Calu3 (cell line): Measurements from ENCODE around the gene FGFR2. TPM values are rescaled to one million over a fixed set of nuclear protein-coding genes. Genes with fewer than 3 reads are reported as not detected.

Experiments
- BruUV-seq: library from RNA; stranded (reverse); fragments of 400-500 nt; replicated peaks from 2 replicates; lab custom pipeline; 2021; lab: Mats Ljungman, UMichigan
- CTCF ChIA-PET: fragments of 300-600 bp; sonication (Branson Sonifier 250); formaldehyde crosslinking; loops from one replicate; lab custom pipeline; 2022; ENCODE audit warnings: antibody characterized with exemption; lab: Charles Lee
- DNase-seq: peaks from one replicate; pipeline ENCODE4 v3.0.0; 2022
- H3K27ac Mint-ChIP-seq: one replicate; pipeline ENCODE4 v1.8.0; 2022; ENCODE audit warnings: mixed read lengths; ENCODE audit not compliant: unreplicated experiment
- H3K27me3 Mint-ChIP-seq: one replicate; pipeline ENCODE4 v1.8.0; 2022; ENCODE audit warnings: mixed read lengths; ENCODE audit not compliant: unreplicated experiment
- H3K36me3 Mint-ChIP-seq: one replicate; pipeline ENCODE4 v1.8.0; 2022; ENCODE audit warnings: mild to moderate bottlenecking, moderate library complexity, mixed read lengths; ENCODE audit not compliant: insufficient read depth, unreplicated experiment
- H3K4me1 Mint-ChIP-seq: one replicate; pipeline ENCODE4 v1.8.0; 2022; ENCODE audit warnings: mild to moderate bottlenecking, low read depth, mixed read lengths; ENCODE audit not compliant: unreplicated experiment
- H3K4me3 Mint-ChIP-seq: one replicate; pipeline ENCODE4 v1.8.0; 2022; ENCODE audit warnings: mild to moderate bottlenecking, low read depth, moderate library complexity, mixed read lengths; ENCODE audit not compliant: unreplicated experiment
- H3K9me3 Mint-ChIP-seq: one replicate; pipeline ENCODE4 v1.8.0; 2022; ENCODE audit warnings: low read depth, mixed read lengths; ENCODE audit not compliant: unreplicated experiment
- CTCF ChIP-seq: fragments of 200-600 bp; IDR thresholded peaks from one replicate; pipeline ENCODE4 v1.8.0; 2022; ENCODE audit warnings: antibody characterized with exemption; ENCODE audit not compliant: unreplicated experiment
- intact Hi-C: fragments of 100-400 bp; cut with micrococcal nuclease; formaldehyde crosslinking; loops from one replicate; pipeline ENCODE4 v1.10.0; 2022; ENCODE audit not compliant: unreplicated experiment
- total RNA-seq: library from RNA; stranded (reverse); gene quantifications from 2 replicates; pipeline ENCODE4 v1.2.3, GENCODE V29; 2022

The FGFR2 gene
- total RNA-seq, 1 experiment from 2014 or later: 57.9 TPM

DNA sequence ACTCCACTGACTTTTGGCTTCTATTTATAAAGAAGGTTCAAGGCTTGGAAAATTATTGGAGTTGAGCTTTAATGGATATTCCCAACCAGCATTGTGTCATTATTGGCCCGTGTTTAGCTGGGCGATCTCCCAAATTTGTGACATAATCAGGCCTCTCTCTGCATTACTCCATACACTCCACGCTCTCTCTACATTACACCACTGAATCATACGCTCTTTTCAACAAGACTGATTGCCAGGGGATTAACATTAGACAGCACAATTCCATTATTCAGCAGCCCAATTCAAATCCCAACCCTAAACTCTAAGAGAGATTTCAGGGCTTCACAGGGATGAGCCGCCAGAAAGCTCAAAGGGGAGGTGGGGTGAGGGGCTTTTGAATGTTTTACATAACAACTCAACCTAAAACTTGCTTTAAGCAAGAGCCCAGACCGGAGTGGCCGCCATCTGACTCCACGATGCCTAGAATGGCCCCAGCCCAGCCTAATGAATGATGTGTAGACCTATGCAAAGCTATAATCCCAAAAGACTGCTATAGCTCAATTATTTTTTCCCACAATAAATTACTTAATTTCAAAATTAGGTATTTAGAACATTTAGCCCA lies 61.8 kb downstream of the FGFR2 start:
- no peak overlapping the region for H3K4me3 Mint-ChIP-seq
- H3K4me1 Mint-ChIP-seq: peaks cover 13% of the 10 kb centered on the region
- DNase-seq: no peak
- no peak for TF ChIP-seq CTCF
- H3K27me3 Mint-ChIP-seq: no peaks in the 10 kb centered on the region
- intact Hi-C loops: loop anchor here (10.0 kb wide), 1 partner anchor 58 kb away; the partner anchor contains the start of gene FGFR2
- no peaks in the 10 kb centered on the region for H3K36me3 Mint-ChIP-seq
- CTCF ChIA-PET: no interaction called here
- no peak overlapping the region for H3K27ac Mint-ChIP-seq
- no TSS peak for BruUV-seq
- no peaks in the 10 kb centered on the region for H3K9me3 Mint-ChIP-seq

- no peaks in the 10 kb centered on the region for H3K9me3 Mint-ChIP-seq
- intact Hi-C loops: loop anchor here (10.0 kb wide), 1 partner anchor 59 kb away; the partner anchor contains the start of gene FGFR2
- H3K36me3 Mint-ChIP-seq: peaks cover 6% of the 10 kb centered on the region
- TF ChIP-seq CTCF: no peak
- BruUV-seq: no TSS peak
- CTCF ChIA-PET: no interaction called here
- no peak overlapping the region for H3K27ac Mint-ChIP-seq
- H3K4me1 Mint-ChIP-seq: peaks cover 13% of the 10 kb centered on the region
- no peak for DNase-seq
- H3K27me3 Mint-ChIP-seq: no peaks in the 10 kb centered on the region
- H3K4me3 Mint-ChIP-seq: no peak overlapping the region
Observed at GRCh38 chr10:121535381-121535780, 62.9 kb downstream of the FGFR2 start.

GRCh38 chr10:121532292-121532864 lies 65.9 kb downstream of the FGFR2 start:
- TF ChIP-seq CTCF: no peak
- Mint-ChIP-seq H3K4me1 (peaks cover 20% of the 10 kb centered on the region), H3K27ac (no peak overlapping the region), H3K4me3 (no peak overlapping the region), H3K27me3 (no peaks in the 10 kb centered on the region), H3K36me3 (peaks cover 6% of the 10 kb centered on the region), H3K9me3 (no peaks in the 10 kb centered on the region)
- no peak for DNase-seq
- intact Hi-C loops: loop anchor here (10.0 kb wide), 1 partner anchor 62 kb away; the partner anchor contains the start of gene FGFR2
- BruUV-seq: no TSS peak
- CTCF ChIA-PET: no interaction called here

GRCh38 chr10:121531830-121532178 lies 66.4 kb downstream of the FGFR2 start:
- TF ChIP-seq CTCF: no peak
- H3K9me3 Mint-ChIP-seq: no peaks in the 10 kb centered on the region
- H3K36me3 Mint-ChIP-seq: peaks cover 6% of the 10 kb centered on the region
- CTCF ChIA-PET: no interaction called here
- no peak for DNase-seq
- no TSS peak for BruUV-seq
- no peaks in the 10 kb centered on the region for H3K27me3 Mint-ChIP-seq
- no peak overlapping the region for H3K4me3 Mint-ChIP-seq
- intact Hi-C loops: loop anchor here (10.0 kb wide), 1 partner anchor 63 kb away; the partner anchor contains the start of gene FGFR2
- H3K4me1 Mint-ChIP-seq: peaks cover 20% of the 10 kb centered on the region
- H3K27ac Mint-ChIP-seq: no peak overlapping the region
